Inflammatory macrophage (primary cell): ENCODE measurements around the gene ZNF44.

Source experiments
- DNase-seq, 2 donors: peaks; one replicate each; pipeline ENCODE4 v3.0.0-alpha.2; 2020 to 2022

ZNF44 gene

DNA sequence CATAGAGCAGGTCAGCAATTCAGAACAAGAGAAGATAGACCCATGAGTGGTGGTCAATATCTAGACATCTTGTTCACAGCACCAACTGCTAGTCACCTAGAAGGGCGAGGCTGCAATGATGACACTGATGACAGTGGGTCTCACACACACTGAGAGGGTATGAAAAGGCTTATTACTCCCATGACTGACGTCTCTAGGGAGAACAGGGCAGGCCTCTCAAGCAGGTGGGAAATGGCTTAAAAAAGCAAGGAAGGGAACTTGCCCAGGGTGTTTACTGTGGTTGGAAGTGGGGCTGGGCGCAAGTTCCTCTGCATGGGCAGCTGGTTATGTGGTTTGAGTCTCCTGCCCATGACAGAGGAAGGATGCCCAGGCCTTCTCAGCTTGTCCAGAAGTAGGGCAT is 33.8 kb downstream of the ZNF44 start:
- DNase-seq, result no peak

DNA sequence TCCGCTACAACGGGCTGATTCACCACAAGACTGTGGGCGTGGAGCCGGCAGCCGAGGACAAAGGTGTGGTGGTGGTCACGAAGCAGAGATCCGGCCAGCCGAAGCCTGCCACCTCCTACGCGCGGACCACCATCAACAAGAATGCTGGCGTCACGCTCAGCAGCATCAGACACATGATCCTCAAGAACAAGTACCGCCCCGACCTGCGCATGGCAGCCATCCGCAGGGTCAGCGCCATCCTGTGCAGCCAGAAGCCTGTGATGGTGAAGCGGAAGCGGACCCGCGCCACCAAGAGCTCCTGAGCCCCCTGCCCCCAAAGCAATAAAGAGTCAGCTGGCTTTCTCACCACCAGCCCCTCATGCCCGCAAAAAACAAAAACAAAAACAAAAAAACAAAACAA is 34.4 kb downstream of the ZNF44 start:
- DNase-seq, result no peak

- DNase-seq, result no peak
Measured at GRCh38 chr19:12255372-12255771, 39.3 kb downstream of the ZNF44 start.

GRCh38 chr19:12247644-12248222 is 47.0 kb downstream of the ZNF44 start:
- no peak for DNase-seq

DNA sequence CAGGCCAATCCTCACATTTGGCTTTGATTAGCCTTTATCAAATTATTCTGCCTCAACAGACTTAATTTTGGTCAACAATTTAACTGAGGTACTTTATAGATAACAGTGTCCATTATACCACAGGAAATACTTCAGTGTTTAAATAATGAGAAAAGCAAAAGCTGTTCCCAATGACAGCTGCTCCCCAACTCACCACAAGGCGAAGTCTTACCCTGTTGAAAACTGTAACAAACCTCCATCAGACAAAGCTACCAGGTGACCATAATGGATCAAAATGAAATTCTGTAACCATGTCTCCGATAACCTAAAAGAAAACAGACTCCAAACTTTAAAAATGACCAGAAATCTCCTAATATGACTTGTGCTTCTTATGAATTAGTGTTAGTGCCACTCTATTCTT is 50.3 kb downstream of the ZNF44 start:
- DNase-seq, result no peak

DNA sequence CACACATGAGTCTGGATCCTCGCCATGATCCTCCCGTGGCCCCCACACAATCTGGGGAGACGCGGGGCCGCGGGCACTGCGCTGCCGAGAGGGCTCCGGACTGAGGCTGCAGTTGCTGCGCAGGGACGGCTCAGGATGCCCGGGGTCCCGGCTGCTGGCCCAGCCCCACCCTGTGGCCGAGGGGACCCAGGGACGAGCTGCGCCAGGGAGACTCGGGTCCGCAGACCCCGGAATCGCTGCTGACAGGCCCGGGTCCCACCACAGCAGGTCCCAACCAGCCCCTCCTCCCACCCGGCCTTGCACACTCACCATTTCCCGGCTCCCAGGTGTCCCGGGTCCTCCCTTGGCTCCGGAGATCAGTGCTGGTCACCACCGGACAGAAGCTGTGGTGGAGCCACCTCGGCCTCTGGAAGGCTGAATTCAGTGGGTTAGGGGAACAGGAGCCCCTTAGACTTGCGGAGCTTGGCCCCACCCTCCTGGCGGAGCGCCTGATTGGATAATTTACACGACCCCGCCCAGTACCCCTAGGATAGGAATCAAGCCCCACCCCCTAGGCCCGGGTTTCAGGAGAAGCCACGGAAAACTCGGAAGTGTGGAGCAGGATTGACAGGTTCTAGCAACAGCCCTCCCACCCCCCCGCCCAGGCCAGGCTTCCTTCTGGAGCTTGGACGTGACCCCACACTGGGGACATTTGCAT is 57.4 kb downstream of the ZNF44 start:
- DNase-seq, result no peak

DNA sequence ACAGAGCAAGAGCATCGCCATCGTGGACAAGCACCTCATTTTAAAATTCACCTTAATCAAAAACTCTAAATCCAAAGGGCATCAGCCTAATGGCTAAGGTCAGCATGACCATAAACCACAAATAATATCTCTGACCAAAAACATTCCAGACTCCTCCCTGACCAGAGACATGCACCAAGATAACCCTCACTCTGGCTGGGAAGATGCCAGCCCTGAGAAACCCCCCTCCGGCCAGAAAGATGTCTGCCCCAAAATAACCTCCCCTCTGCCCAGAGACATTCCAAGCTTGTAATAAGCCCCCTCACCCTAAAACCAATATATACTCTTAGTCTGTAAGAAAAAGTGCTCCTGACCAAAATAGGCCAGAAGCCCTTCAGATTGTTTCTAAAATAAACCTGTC is 61.7 kb downstream of the ZNF44 start:
- DNase-seq, result no peak

- DNase-seq, result peak; percentile 1 to 8
Measured at GRCh38 chr19:12230751-12231733, 63.6 kb downstream of the ZNF44 start.

- DNase-seq, result no peak
Measured at GRCh38 chr19:12229990-12230389, 64.7 kb downstream of the ZNF44 start.

DNA sequence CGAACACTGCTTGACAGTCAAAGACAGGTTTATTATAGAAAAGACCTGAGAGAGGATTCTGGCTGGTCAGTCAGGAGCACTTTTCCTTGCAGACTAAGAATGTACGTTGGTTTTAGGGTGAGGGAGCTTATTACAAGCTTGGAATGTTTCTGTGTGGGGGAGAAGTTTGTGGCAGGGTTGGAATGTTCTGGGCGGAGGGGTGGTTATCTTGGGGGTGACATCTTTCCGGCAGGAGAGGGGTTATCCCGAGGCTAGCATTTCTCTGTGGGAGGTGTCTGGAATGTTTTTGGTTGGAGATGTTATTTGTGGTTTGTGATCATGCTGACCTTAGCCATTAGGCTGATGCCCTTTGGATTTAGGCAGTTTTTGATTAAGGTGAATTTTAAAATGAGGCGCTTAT is 70.0 kb downstream of the ZNF44 start:
- no peak for DNase-seq

- DNase-seq, result no peak
Measured at GRCh38 chr19:12222980-12223630, 71.6 kb downstream of the ZNF44 start.
